Stimulated activated CD4-positive, alpha-beta T cell treated with anti-CD3 and anti-CD28 coated beads, Interleukin-1b, Interleukin-23, amount 100 ng/mL, for 1 hour (primary cell): ENCODE results near the gene BHLHE40.

ENCODE experiments used
- DNase-seq, 2 donors: peaks; one replicate each; pipeline ENCODE4 v3.0.0-alpha.2; 2020; ENCODE audit warnings: low read depth in 2 of 2

Gene BHLHE40

GRCh38 chr3:5001135-5001534 lies 21.9 kb downstream of the BHLHE40 start:
- DNase-seq: no peak

- no peak for DNase-seq
Measured at GRCh38 chr3:5001805-5002173, 22.6 kb downstream of the BHLHE40 start.

- no peak for DNase-seq
Measured at GRCh38 chr3:5002174-5002870, 23.1 kb downstream of the BHLHE40 start.

GRCh38 chr3:5002871-5003247 lies 23.6 kb downstream of the BHLHE40 start:
- DNase-seq: no peak

GRCh38 chr3:5004319-5005152 lies 25.3 kb downstream of the BHLHE40 start:
- no peak for DNase-seq

- DNase-seq: no peak
Measured at GRCh38 chr3:5005367-5005766, 26.1 kb downstream of the BHLHE40 start.

GRCh38 chr3:5006755-5007202 lies 27.5 kb downstream of the BHLHE40 start:
- DNase-seq: no peak

GRCh38 chr3:5007873-5008272 lies 28.6 kb downstream of the BHLHE40 start:
- DNase-seq: no peak

- DNase-seq: no peak
Measured at GRCh38 chr3:5009506-5010109, 30.4 kb downstream of the BHLHE40 start.

- DNase-seq: no peak
Measured at GRCh38 chr3:5010140-5010539, 30.9 kb downstream of the BHLHE40 start.

GRCh38 chr3:5010706-5011554 lies 31.7 kb downstream of the BHLHE40 start:
- DNase-seq: no peak

- DNase-seq: no peak
Measured at GRCh38 chr3:5011555-5012256, 32.5 kb downstream of the BHLHE40 start.

GRCh38 chr3:5012367-5012766 lies 33.1 kb downstream of the BHLHE40 start:
- no peak for DNase-seq

GRCh38 chr3:5013021-5013906 lies 34.0 kb downstream of the BHLHE40 start:
- DNase-seq: no peak

- DNase-seq: no peak
Measured at GRCh38 chr3:5014391-5014790, 35.2 kb downstream of the BHLHE40 start.

GRCh38 chr3:5015056-5015455 lies 35.8 kb downstream of the BHLHE40 start:
- no peak for DNase-seq

GRCh38 chr3:5016211-5017161 lies 37.2 kb downstream of the BHLHE40 start:
- DNase-seq: peak in 1 of 2 donors; percentile 15

- no peak for DNase-seq
Measured at GRCh38 chr3:5017925-5018531, 38.8 kb downstream of the BHLHE40 start.
